Measurements from ENCODE around the gene GEN1. TPM values are rescaled to one million over a fixed set of nuclear protein-coding genes. Genes with fewer than 3 reads are reported as not detected.
"Not testable (repeated sequence)": the region's sequence is repeated elsewhere in the genome, so short reads cannot be mapped to it uniquely, and the experiment has no call there.

Gene GEN1
- total RNA-seq, 1 donor from 2014 or later = 3.4 TPM

- intact Hi-C loops (cut with DNase I) = no loop called here
- DNase-seq (ENCODE audit: low spot score) (no peak), ATAC-seq (no peak)
These were observed 61.7 kb downstream of the GEN1 start for GRCh38 chr2:17815468-17816184.

- no peak for DNase-seq (ENCODE audit: low spot score)
- ATAC-seq = no peak
- intact Hi-C loops (cut with DNase I) = no loop called here
These were observed 62.7 kb downstream of the GEN1 start, which contains the start of gene MSGN1 for GRCh38 chr2:17816396-17817245. Gene MSGN1 (plus strand): TSS chr2:17816460. CDS start chr2:17816519, 59 bp downstream.

- ATAC-seq = no peak
- intact Hi-C loops (cut with DNase I) = no loop called here
These were observed 64.4 kb downstream of the GEN1 start for GRCh38 chr2:17818235-17818815.

GRCh38 chr2:17821080-17821479 is 67.1 kb downstream of the GEN1 start:
- no peak for ATAC-seq
- no peak for DNase-seq (ENCODE audit: low spot score)
- intact Hi-C loops (cut with DNase I) = no loop called here

More at GRCh38 chr2:17818235-17818815, 64.4 kb downstream of the GEN1 start:
- DNase-seq (ENCODE audit: low spot score) = no peak

GRCh38 chr2:17821535-17822444 is 67.9 kb downstream of the GEN1 start:
- ATAC-seq = peak; percentile 62
- intact Hi-C loops (cut with DNase I) = no loop called here

GRCh38 chr2:17822445-17823117 is 68.6 kb downstream of the GEN1 start:
- ATAC-seq (peak; percentile 55), DNase-seq (ENCODE audit: low spot score) (no peak)
- intact Hi-C loops (cut with DNase I) = no loop called here

More at GRCh38 chr2:17821535-17822444, 67.9 kb downstream of the GEN1 start:
- DNase-seq (ENCODE audit: low spot score) = no peak

GRCh38 chr2:17823646-17824045 is 69.7 kb downstream of the GEN1 start:
- DNase-seq (ENCODE audit: low spot score); ATAC-seq; intact Hi-C loops (cut with DNase I): not testable (repeated sequence)

GRCh38 chr2:17827316-17827715 is 73.4 kb downstream of the GEN1 start:
- intact Hi-C loops (cut with DNase I) = no loop called here
- no peak for ATAC-seq
- no peak for DNase-seq (ENCODE audit: low spot score)

GRCh38 chr2:17827785-17828184 is 73.8 kb downstream of the GEN1 start:
- ATAC-seq (no peak), DNase-seq (ENCODE audit: low spot score) (no peak)
- intact Hi-C loops (cut with DNase I) = no loop called here

GRCh38 chr2:17830053-17831034 is 76.4 kb downstream of the GEN1 start:
- intact Hi-C loops (cut with DNase I) = no loop called here
- peak; percentile 74 for ATAC-seq
- DNase-seq (ENCODE audit: low spot score) = peak; percentile 83

- no peak for ATAC-seq
- DNase-seq (ENCODE audit: low spot score) = no peak
- intact Hi-C loops (cut with DNase I) = no loop called here
These were observed 81.6 kb downstream of the GEN1 start for GRCh38 chr2:17835516-17835915.

Other genes with a start within 250 kb of the GEN1 start
- gene RAD51AP2, start 235.7 kb upstream of the GEN1 start, total RNA-seq = not detected
- gene VSNL1, start 213.4 kb upstream of the GEN1 start, total RNA-seq = 0.67 TPM
- 23.6 TPM for gene SMC6, start 328 bp upstream of the GEN1 start, total RNA-seq
- gene MSGN1, start 62.3 kb downstream of the GEN1 start, total RNA-seq = not detected
- gene KCNS3, start 124.5 kb downstream of the GEN1 start, total RNA-seq = 16.9 TPM

All from sciatic nerve (tissue), 2 donors.